AG04450 (cell line): ENCODE results near the gene TFCP2L1. TPM values are rescaled to one million over a fixed set of nuclear protein-coding genes. Genes with fewer than 3 reads are reported as not detected.
"Not testable (repeated sequence)": the region's sequence is repeated elsewhere in the genome, so short reads cannot be mapped to it uniquely, and the experiment has no call there.

ENCODE experiments used
- CTCF ChIA-PET: fragments of 300-600, 350-600 bp; formaldehyde crosslinking; extraction: SDS; loops from one replicate; lab custom pipeline; 2022; ENCODE audit warnings: antibody characterized with exemption, inconsistent platforms; lab: Charles Lee
- POLR2A ChIA-PET: fragments of 350-600 bp; formaldehyde crosslinking; extraction: SDS; loops from one replicate; lab custom pipeline; 2021; ENCODE audit warnings: antibody characterized with exemption, inconsistent platforms; lab: Yijun Ruan, JAX
- DNase-seq: peaks from one replicate; pipeline ENCODE4 v3.0.0-alpha.2; 2011; ENCODE audit warnings: low read depth, low spot score
- H3K27ac ChIP-seq: one replicate; pipeline ENCODE4 v1.5.1; 2012; ENCODE audit warnings: low read depth, low read length, control low read depth
- H3K27me3 ChIP-seq: one replicate; pipeline ENCODE4 v1.6.0; 2012; ENCODE audit warnings: low read length; ENCODE audit not compliant: control insufficient read depth, insufficient read depth
- H3K4me3 ChIP-seq: 2 replicates; pipeline ENCODE4 v1.5.1; 2011; ENCODE audit warnings: mild to moderate bottlenecking, low read depth, low read length, control low read depth
- H3K9me3 ChIP-seq: 2 replicates; pipeline ENCODE4 v1.5.1; 2012; ENCODE audit warnings: low read length; ENCODE audit not compliant: control insufficient read depth, insufficient read depth
- polyA plus RNA-seq: library from polyadenylated mRNA; depleted of rRNA; stranded (reverse); fragments of >200 nt; gene quantifications from 2 replicates; pipeline ENCODE4 v1.2.3, GENCODE V29; 2011
- TF ChIP-seq, protein P1 (sequence below): IDR thresholded peaks from 2 replicates; pipeline ENCODE4 v1.5.1; 2011; ENCODE audit warnings: low read depth, low read length, control low read depth, inconsistent platforms

TFCP2L1 gene
- polyA plus RNA-seq, 1 experiment, result not detected

DNA sequence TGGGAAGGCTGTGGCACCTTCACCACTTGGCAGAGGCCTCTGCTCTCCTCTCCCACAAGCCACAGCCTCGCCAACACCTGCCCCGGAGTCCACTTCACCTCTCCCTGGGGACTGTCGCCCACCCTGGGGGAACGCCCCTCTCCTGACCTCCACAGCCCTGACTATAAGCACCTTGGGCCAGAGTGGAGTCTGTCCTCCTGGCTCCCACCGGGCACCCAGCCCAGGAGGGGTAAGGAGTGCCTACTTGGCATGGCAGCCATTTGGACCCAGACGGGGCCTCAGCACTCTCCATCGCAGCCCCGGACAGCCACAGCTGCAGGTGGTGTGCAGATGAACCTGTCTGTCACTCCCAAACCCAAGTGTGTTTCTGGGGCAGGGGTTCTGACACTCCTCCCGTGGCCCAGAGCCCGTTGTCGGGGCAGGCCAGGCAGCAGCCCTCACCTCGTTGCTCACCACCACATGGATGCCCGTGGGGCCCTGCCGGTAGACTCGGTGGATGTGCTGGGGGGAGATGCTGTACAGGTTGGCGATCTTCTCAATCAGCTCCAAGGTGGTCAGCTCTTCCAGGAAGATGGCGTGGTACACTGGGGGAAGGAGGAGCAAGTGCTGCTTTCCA lies 53.5 kb downstream of the TFCP2L1 start:
- Histone ChIP-seq H3K27ac (no peak overlapping the region), H3K27me3 (peaks cover 14% of the 10 kb centered on the region), H3K9me3 (no peaks in the 10 kb centered on the region; the same call in 1 of the 2 replicates), H3K4me3 (no peak overlapping the region)
- CTCF ChIA-PET, result no interaction called here
- TF ChIP-seq, protein P1, sequence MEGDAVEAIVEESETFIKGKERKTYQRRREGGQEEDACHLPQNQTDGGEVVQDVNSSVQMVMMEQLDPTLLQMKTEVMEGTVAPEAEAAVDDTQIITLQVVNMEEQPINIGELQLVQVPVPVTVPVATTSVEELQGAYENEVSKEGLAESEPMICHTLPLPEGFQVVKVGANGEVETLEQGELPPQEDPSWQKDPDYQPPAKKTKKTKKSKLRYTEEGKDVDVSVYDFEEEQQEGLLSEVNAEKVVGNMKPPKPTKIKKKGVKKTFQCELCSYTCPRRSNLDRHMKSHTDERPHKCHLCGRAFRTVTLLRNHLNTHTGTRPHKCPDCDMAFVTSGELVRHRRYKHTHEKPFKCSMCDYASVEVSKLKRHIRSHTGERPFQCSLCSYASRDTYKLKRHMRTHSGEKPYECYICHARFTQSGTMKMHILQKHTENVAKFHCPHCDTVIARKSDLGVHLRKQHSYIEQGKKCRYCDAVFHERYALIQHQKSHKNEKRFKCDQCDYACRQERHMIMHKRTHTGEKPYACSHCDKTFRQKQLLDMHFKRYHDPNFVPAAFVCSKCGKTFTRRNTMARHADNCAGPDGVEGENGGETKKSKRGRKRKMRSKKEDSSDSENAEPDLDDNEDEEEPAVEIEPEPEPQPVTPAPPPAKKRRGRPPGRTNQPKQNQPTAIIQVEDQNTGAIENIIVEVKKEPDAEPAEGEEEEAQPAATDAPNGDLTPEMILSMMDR, result no peak
- no peak for DNase-seq
- POLR2A ChIA-PET, result no interaction called here

DNA sequence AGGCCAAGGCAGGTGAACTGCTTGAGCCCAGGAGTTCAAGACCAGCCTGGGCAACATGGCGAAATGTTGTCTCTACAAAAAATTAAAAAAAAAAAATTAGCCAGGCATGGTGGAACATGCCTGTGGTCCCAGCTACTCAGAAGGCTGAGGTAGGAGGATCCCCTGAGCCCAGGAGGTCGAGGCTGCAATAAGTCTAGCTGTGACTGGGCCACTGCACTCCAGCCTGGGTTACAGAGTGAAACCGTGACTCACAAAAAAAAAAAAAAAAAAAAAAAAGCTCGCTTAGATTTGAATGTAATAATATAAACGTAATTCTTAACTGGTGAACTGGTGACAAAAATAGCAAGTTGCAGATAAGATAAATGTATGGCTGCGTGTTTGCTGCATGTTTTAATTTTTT lies 56.5 kb downstream of the TFCP2L1 start:
- TF ChIP-seq, protein P1, result no peak
- CTCF ChIA-PET, result no interaction called here

GRCh38 chr2:121227381-121228144 lies 57.4 kb downstream of the TFCP2L1 start:
- H3K4me3 ChIP-seq, CTCF ChIA-PET, POLR2A ChIA-PET, DNase-seq, H3K9me3 ChIP-seq, H3K27me3 ChIP-seq, H3K27ac ChIP-seq: not testable (repeated sequence)

More for the DNA sequence above, 56.5 kb downstream of the TFCP2L1 start:
- no peaks in the 10 kb centered on the region; the same call in 1 of the 2 replicates for H3K9me3 ChIP-seq
- no peak overlapping the region for H3K27ac ChIP-seq
- peaks cover 6% of the 10 kb centered on the region for H3K27me3 ChIP-seq
- H3K4me3 ChIP-seq, result no peak overlapping the region
- POLR2A ChIA-PET, result no interaction called here
- no peak for DNase-seq

DNA sequence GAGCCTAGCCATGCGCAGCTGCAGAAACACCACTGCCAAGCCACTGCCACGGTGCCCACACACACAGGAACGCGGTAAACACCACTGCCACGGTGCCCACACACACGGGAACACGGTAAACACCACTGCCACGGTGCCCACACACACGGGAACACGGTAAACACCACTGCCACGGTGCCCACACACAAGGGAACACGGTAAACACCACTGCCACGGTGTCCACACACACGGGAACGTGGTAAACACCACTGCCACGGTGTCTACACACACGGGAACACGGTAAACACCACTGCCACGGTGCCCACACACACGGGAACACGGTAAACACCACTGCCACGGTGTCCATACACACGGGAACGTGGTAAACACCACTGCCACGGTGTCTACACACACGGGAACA lies 59.3 kb downstream of the TFCP2L1 start:
- H3K4me3 ChIP-seq, POLR2A ChIA-PET, CTCF ChIA-PET, H3K27me3 ChIP-seq, H3K9me3 ChIP-seq, H3K27ac ChIP-seq, DNase-seq: not testable (repeated sequence)

DNA sequence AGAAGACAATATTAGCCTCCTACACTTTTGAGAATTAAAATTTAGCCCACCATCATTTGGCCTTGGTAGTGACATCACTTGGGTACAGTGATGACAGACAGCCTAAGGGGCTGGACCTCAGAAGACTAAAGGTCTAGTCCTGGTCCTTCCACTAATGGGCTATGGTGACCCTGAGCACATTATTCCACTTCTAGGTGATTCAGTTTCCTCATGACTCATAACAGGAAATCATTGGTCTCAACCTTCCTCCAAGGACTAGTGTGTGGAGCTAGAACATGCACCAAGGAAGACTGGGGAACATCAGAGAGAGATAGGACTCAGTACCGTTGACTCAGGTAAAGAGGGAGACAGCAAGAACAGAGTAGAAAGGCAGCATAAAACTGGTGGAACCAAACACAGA lies 64.0 kb downstream of the TFCP2L1 start:
- CTCF ChIA-PET, result no interaction called here
- peaks cover 12% of the 10 kb centered on the region for H3K27me3 ChIP-seq
- no peak for DNase-seq
- H3K27ac ChIP-seq, result no peak overlapping the region
- TF ChIP-seq, protein P1, result no peak
- POLR2A ChIA-PET, result no interaction called here
- no peak overlapping the region for H3K4me3 ChIP-seq
- H3K9me3 ChIP-seq, result no peaks in the 10 kb centered on the region; the same call in 1 of the 2 replicates

DNA sequence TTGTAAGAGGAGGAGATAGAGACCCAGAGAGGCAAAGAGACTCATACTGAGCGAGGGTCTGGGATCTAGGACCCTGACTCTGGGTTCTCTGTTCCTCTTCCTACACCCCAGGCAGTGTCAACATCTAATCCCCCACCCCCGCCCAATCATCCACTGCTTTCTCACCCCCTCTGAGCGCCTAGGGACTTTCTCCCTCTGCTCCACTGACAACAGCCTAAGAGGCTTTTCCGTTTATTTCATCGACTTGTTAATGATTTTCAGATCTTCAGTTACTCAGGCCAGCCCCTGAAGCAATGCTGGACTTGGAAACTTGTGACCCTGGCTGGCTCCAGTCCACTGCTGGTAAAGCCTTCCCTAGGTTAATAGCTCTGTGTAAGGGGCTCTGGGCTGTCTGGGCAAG lies 65.1 kb downstream of the TFCP2L1 start:
- TF ChIP-seq, protein P1, result no peak
- ChIA-PET CTCF (no interaction called here), POLR2A (no interaction called here)
- DNase-seq, result no peak
- H3K27ac ChIP-seq, result no peak overlapping the region
- no peak overlapping the region for H3K4me3 ChIP-seq
- peaks cover 12% of the 10 kb centered on the region for H3K27me3 ChIP-seq
- H3K9me3 ChIP-seq, result no peaks in the 10 kb centered on the region; the same call in 1 of the 2 replicates
